OCI-LY3 (cell line): ENCODE data around the gene GSTA5.
"Not testable (repeated sequence)": the region's sequence is repeated elsewhere in the genome, so short reads cannot be mapped to it uniquely, and the experiment has no call there.

Experiments
- H2AFZ ChIP-seq: fragments of 200-600, 300-600 bp; shearing (Covaris generic); 2 replicates; pipeline ENCODE4 v1.6.0; 2014; ENCODE audit warnings: antibody characterized with exemption, low read depth, low read length
- H3K27ac ChIP-seq: fragments of 200-600, 300-600 bp; sonication (generic); 2 replicates; pipeline ENCODE4 v1.5.1; 2014; ENCODE audit warnings: mild to moderate bottlenecking, low read length, moderate library complexity, mixed read lengths
- H3K27me3 ChIP-seq: fragments of 200-600, 300-600 bp; sonication (generic); 2 replicates; pipeline ENCODE4 v1.6.1; 2014; ENCODE audit warnings: low read depth, low read length, mixed read lengths
- H3K36me3 ChIP-seq: fragments of 200-600, 300-600 bp; sonication (generic); replicated peaks from 2 replicates; pipeline ENCODE3; 2014; ENCODE audit warnings: low read depth, low read length, mixed read lengths
- H3K4me1 ChIP-seq: fragments of 300-600, 200-600 bp; sonication (generic); 2 replicates; pipeline ENCODE4 v1.6.1; 2014; ENCODE audit warnings: low read length, mixed read lengths
- H3K4me2 ChIP-seq: fragments of 200-600, 300-600 bp; sonication (generic); 2 replicates; pipeline ENCODE4 v1.6.1; 2014; ENCODE audit warnings: low read length, mixed read lengths
- H3K4me3 ChIP-seq: fragments of 300-600, 200-600 bp; sonication (generic); 2 replicates; pipeline ENCODE4 v1.5.1; 2014; ENCODE audit warnings: antibody characterized with exemption, mild to moderate bottlenecking, low read length, moderate library complexity
- H3K79me2 ChIP-seq: fragments of 300-600, 200-600 bp; shearing (Covaris generic); 2 replicates; pipeline ENCODE4 v1.6.1; 2014; ENCODE audit warnings: mild to moderate bottlenecking, low read length, mixed read lengths
- H3K9ac ChIP-seq: fragments of 300-600, 200-600 bp; shearing (Covaris generic); 2 replicates; pipeline ENCODE4 v1.6.0; 2014; ENCODE audit warnings: mild to moderate bottlenecking, low read length, moderate library complexity
- H3K9me3 ChIP-seq: fragments of 200-600, 300-600 bp; shearing (Covaris generic); 2 replicates; pipeline ENCODE4 v1.6.1; 2014; ENCODE audit warnings: low read length, mixed read lengths; ENCODE audit not compliant: insufficient read depth
- H4K20me1 ChIP-seq: fragments of 200-600, 300-600 bp; sonication (generic); 2 replicates; pipeline ENCODE4 v1.6.1; 2016; ENCODE audit warnings: low read length, mixed read lengths; ENCODE audit not compliant: insufficient read depth
- CTCF ChIP-seq: fragments of 200-600, 300-600 bp; sonication (generic); IDR thresholded peaks from 2 replicates; pipeline ENCODE4 v1.5.1; 2014; ENCODE audit warnings: antibody characterized with exemption, low read length, low read depth
- EZH2phosphoT487 ChIP-seq: fragments of 200-600 bp; shearing (Covaris generic); IDR thresholded peaks from 2 replicates; pipeline ENCODE4 v1.6.1; 2018; ENCODE audit warnings: antibody characterized with exemption, mixed run types, low read depth

Gene GSTA5

GRCh38 chr6:52876056-52876787, 35.6 kb upstream of the GSTA5 start:
- H3K4me1 ChIP-seq: no peaks in the 10 kb centered on the region
- H4K20me1 ChIP-seq: no peaks in the 10 kb centered on the region
- no peak overlapping the region for H2AFZ ChIP-seq
- H3K4me3 ChIP-seq: no peak overlapping the region
- H3K9ac ChIP-seq: no peak overlapping the region
- no peak overlapping the region for H3K27ac ChIP-seq
- no peaks in the 10 kb centered on the region for H3K36me3 ChIP-seq
- TF ChIP-seq EZH2phosphoT487 (no peak), CTCF (no peak)
- no peak overlapping the region for H3K4me2 ChIP-seq
- no peaks in the 10 kb centered on the region for H3K9me3 ChIP-seq
- H3K79me2 ChIP-seq: no peaks in the 10 kb centered on the region
- no peaks in the 10 kb centered on the region for H3K27me3 ChIP-seq

GRCh38 chr6:52872031-52872430, 31.4 kb upstream of the GSTA5 start:
- H2AFZ ChIP-seq: no peak overlapping the region
- H3K4me2 ChIP-seq: no peak overlapping the region
- no peaks in the 10 kb centered on the region for H3K9me3 ChIP-seq
- H4K20me1 ChIP-seq: no peaks in the 10 kb centered on the region
- TF ChIP-seq EZH2phosphoT487: no peak
- no peak for TF ChIP-seq CTCF
- no peaks in the 10 kb centered on the region for H3K4me1 ChIP-seq
- no peaks in the 10 kb centered on the region for H3K79me2 ChIP-seq
- H3K36me3 ChIP-seq: no peaks in the 10 kb centered on the region
- no peak overlapping the region for H3K4me3 ChIP-seq
- no peak overlapping the region for H3K27ac ChIP-seq
- H3K27me3 ChIP-seq: no peaks in the 10 kb centered on the region
- no peak overlapping the region for H3K9ac ChIP-seq

- no peaks in the 10 kb centered on the region for H3K79me2 ChIP-seq
- no peaks in the 10 kb centered on the region for H3K27me3 ChIP-seq
- H3K36me3 ChIP-seq: no peaks in the 10 kb centered on the region
- H2AFZ ChIP-seq: no peak overlapping the region
- no peak overlapping the region for H3K4me3 ChIP-seq
- H3K4me2 ChIP-seq: no peak overlapping the region
- no peak overlapping the region for H3K27ac ChIP-seq
- no peak overlapping the region for H3K9ac ChIP-seq
- no peak for TF ChIP-seq EZH2phosphoT487
- TF ChIP-seq CTCF: no peak
- H4K20me1 ChIP-seq: no peaks in the 10 kb centered on the region
- H3K4me1 ChIP-seq: no peaks in the 10 kb centered on the region
- no peaks in the 10 kb centered on the region for H3K9me3 ChIP-seq
Observed at GRCh38 chr6:52871621-52872020, 31.0 kb upstream of the GSTA5 start.

GRCh38 chr6:52870335-52871091, 29.9 kb upstream of the GSTA5 start:
- H4K20me1 ChIP-seq, H3K9me3 ChIP-seq, H3K79me2 ChIP-seq, H3K4me3 ChIP-seq, H3K27me3 ChIP-seq, H3K4me2 ChIP-seq, H2AFZ ChIP-seq, H3K36me3 ChIP-seq, H3K9ac ChIP-seq, H3K4me1 ChIP-seq, H3K27ac ChIP-seq: not testable (repeated sequence)

- not testable (repeated sequence) for H3K9me3 ChIP-seq
Observed at GRCh38 chr6:52868899-52869298, 28.3 kb upstream of the GSTA5 start.

More at GRCh38 chr6:52868899-52869298, 28.3 kb upstream of the GSTA5 start:
- not testable (repeated sequence) for H3K4me1 ChIP-seq, H3K27me3 ChIP-seq, H3K4me2 ChIP-seq, H3K79me2 ChIP-seq, H3K9ac ChIP-seq, H3K27ac ChIP-seq, H4K20me1 ChIP-seq, H3K36me3 ChIP-seq, H2AFZ ChIP-seq, H3K4me3 ChIP-seq
